ENCODE results near the gene C18orf63. TPM values are rescaled to one million over a fixed set of nuclear protein-coding genes. Genes with fewer than 3 reads are reported as not detected.

Gene C18orf63
- total RNA-seq, 6 donors from 2014 or later, result under 0.01 to 1.6 (median 0.22) TPM

GRCh38 chr18:74299746-74300145 is 15.9 kb upstream of the C18orf63 start:
- no peak for DNase-seq
- Histone ChIP-seq H3K4me1 (no peaks in the 10 kb centered on the region), H3K9me3 (no peaks in the 10 kb centered on the region), H3K4me3 (no peak overlapping the region), H3K36me3 (no peaks in the 10 kb centered on the region), H3K27ac (peak overlapping the region in 1 of 4 donors; percentile 9), H3K27me3 (no peaks in the 10 kb centered on the region)
- TF ChIP-seq POLR2A (IDR thresholded peaks at IDR 0.05) (no peak), CTCF (IDR thresholded peaks at IDR 0.05) (no peak), POLR2AphosphoS5 (IDR thresholded peaks at IDR 0.05) (no peak), EP300 (IDR thresholded peaks at IDR 0.05) (no peak)
- ATAC-seq (ENCODE audit: low FRiP score in 2 of 2), result no peak
- 61 to 62% methylated on average over 3 of the region's 3 CpGs for WGBS, 2 donors

GRCh38 chr18:74303306-74303705 is 12.3 kb upstream of the C18orf63 start:
- Histone ChIP-seq H3K9me3 (no peaks in the 10 kb centered on the region), H3K27me3 (no peaks in the 10 kb centered on the region), H3K27ac (no peak overlapping the region), H3K36me3 (no peaks in the 10 kb centered on the region), H3K4me3 (no peak overlapping the region), H3K4me1 (no peaks in the 10 kb centered on the region)
- TF ChIP-seq POLR2AphosphoS5 (IDR thresholded peaks at IDR 0.05) (no peak), EP300 (IDR thresholded peaks at IDR 0.05) (no peak), POLR2A (IDR thresholded peaks at IDR 0.05) (no peak), CTCF (IDR thresholded peaks at IDR 0.05) (no peak)
- no peak for DNase-seq
- 62 to 83% methylated on average over 5 of the region's 5 CpGs for WGBS, 2 donors
- no peak for ATAC-seq (ENCODE audit: low FRiP score in 2 of 2)

GRCh38 chr18:74303936-74304335 is 11.7 kb upstream of the C18orf63 start:
- Histone ChIP-seq H3K27me3 (no peaks in the 10 kb centered on the region), H3K4me1 (no peaks in the 10 kb centered on the region), H3K36me3 (no peaks in the 10 kb centered on the region), H3K9me3 (no peaks in the 10 kb centered on the region), H3K27ac (no peak overlapping the region), H3K4me3 (no peak overlapping the region)
- DNase-seq, result no peak
- 87 to 95% methylated on average over 1 of the region's 1 CpG for WGBS, 2 donors
- no peak for TF ChIP-seq CTCF (IDR thresholded peaks at IDR 0.05)
- no peak for TF ChIP-seq POLR2AphosphoS5 (IDR thresholded peaks at IDR 0.05)
- TF ChIP-seq EP300 (IDR thresholded peaks at IDR 0.05), result no peak
- no peak for TF ChIP-seq POLR2A (IDR thresholded peaks at IDR 0.05)
- ATAC-seq (ENCODE audit: low FRiP score in 2 of 2), result no peak

- no peak overlapping the region for H3K27ac ChIP-seq
- 33 to 37% methylated on average over 3 of the region's 3 CpGs for WGBS, 2 donors
- DNase-seq, result peak in 1 of 2 donors; percentile 49
- H3K36me3 ChIP-seq, result no peaks in the 10 kb centered on the region
- H3K4me1 ChIP-seq, result peaks cover 0 to 5% (median 0%) of the 10 kb centered on the region in 4 donors
- H3K9me3 ChIP-seq, result no peaks in the 10 kb centered on the region
- H3K4me3 ChIP-seq, result no peak overlapping the region
- TF ChIP-seq POLR2A (IDR thresholded peaks at IDR 0.05) (no peak), CTCF (IDR thresholded peaks at IDR 0.05) (peak; percentile 22 to 72 (median 50))
- H3K27me3 ChIP-seq, result no peaks in the 10 kb centered on the region
- ATAC-seq (ENCODE audit: low FRiP score in 2 of 2), result peak; percentile 63 to 72
Measured at GRCh38 chr18:74310411-74310810, 5.2 kb upstream of the C18orf63 start.

GRCh38 chr18:74311000-74311399 is 4.6 kb upstream of the C18orf63 start:
- Histone ChIP-seq H3K27ac (no peak overlapping the region), H3K4me3 (no peak overlapping the region), H3K4me1 (peaks cover 0 to 5% (median 0%) of the 10 kb centered on the region in 4 donors), H3K27me3 (no peaks in the 10 kb centered on the region), H3K9me3 (no peaks in the 10 kb centered on the region), H3K36me3 (no peaks in the 10 kb centered on the region)
- ATAC-seq (ENCODE audit: low FRiP score in 2 of 2) (no peak), DNase-seq (no peak)
- WGBS, 2 donors, result 78 to 90% methylated on average over 1 of the region's 1 CpG
- TF ChIP-seq POLR2A (IDR thresholded peaks at IDR 0.05), result no peak
- no peak for TF ChIP-seq CTCF (IDR thresholded peaks at IDR 0.05)
- no peak for TF ChIP-seq POLR2AphosphoS5 (IDR thresholded peaks at IDR 0.05)
- no peak for TF ChIP-seq EP300 (IDR thresholded peaks at IDR 0.05)

Measured in upper lobe of left lung (tissue), 6 donors.